Type B pancreatic cell (in vitro differentiated cells): ENCODE results near the gene ZBTB11. TPM values are rescaled to one million over a fixed set of nuclear protein-coding genes. Genes with fewer than 3 reads are reported as not detected.

Experiments used
- DNase-seq: peaks from one replicate; pipeline ENCODE4 v3.0.0; 2021; ENCODE audit warnings: mixed read lengths; ENCODE audit not compliant: unreplicated experiment; ENCODE audit errors: extremely low spot score
- H3K27ac Mint-ChIP-seq: 2 replicates; pipeline ENCODE4 v1.8.0; 2021; ENCODE audit warnings: mild to moderate bottlenecking, mixed read lengths
- H3K27me3 Mint-ChIP-seq: 2 replicates; pipeline ENCODE4 v1.8.0; 2021; ENCODE audit warnings: mixed read lengths
- H3K36me3 Mint-ChIP-seq: 2 replicates; pipeline ENCODE4 v1.8.0; 2021; ENCODE audit warnings: mixed read lengths
- H3K4me1 Mint-ChIP-seq: one replicate; pipeline ENCODE4 v1.8.0; 2021; ENCODE audit warnings: mixed read lengths; ENCODE audit not compliant: unreplicated experiment
- H3K4me3 Mint-ChIP-seq: 2 replicates; pipeline ENCODE4 v1.8.0; 2021; ENCODE audit warnings: mild to moderate bottlenecking, mixed read lengths
- H3K9me3 Mint-ChIP-seq: 2 replicates; pipeline ENCODE4 v1.8.0; 2021; ENCODE audit warnings: mixed read lengths
- total RNA-seq: library from RNA; stranded (reverse); gene quantifications from 2 replicates; pipeline ENCODE4 v1.2.1, GENCODE V29; 2021; ENCODE audit warnings: low replicate concordance
- TF ChIP-seq, protein P1 (sequence below): fragments of 200-600 bp; sonication (generic); conservative IDR thresholded peaks from 2 replicates; pipeline ENCODE4 v1.5.0; 2021; ENCODE audit warnings: antibody characterized with exemption, mild to moderate bottlenecking

The ZBTB11 gene
- total RNA-seq, 1 donor from 2014 or later, result 18.4 TPM

DNA sequence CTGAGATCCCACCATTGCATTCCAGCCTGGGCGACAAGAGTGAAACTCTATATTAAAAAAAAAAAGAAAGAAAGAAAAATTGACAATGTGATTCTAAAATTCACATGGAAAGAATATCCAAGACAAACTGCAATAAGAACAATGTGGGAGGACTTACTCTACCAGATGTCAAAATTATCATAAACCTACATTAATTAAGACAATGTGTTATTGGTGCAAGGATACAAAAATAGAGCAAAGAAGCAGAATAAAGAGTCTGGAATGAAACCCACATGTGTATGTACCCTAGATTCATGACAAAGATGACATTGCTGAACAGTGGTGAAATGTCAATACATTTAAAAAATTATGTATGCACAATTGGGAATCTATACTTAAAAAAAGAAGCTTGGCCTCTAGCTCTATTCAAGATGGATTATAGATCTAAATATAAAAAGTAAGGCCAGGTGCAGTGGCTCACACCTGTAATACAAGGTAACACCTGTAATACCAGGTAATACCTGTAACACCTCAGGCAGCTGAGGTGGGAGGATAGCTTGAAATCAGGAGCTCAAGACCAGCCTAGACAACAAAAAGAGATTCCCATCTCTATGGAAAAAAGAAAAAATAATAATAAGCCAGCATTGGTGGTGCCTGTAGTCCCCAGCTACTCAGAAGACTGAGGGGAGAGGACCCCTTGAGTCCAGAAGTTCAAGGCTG, 45.7 kb downstream of the ZBTB11 start:
- Mint-ChIP-seq H3K4me1 (no peaks in the 10 kb centered on the region), H3K9me3 (no peaks in the 10 kb centered on the region), H3K27ac (no peak overlapping the region), H3K27me3 (peaks cover 14% of the 10 kb centered on the region), H3K36me3 (no peaks in the 10 kb centered on the region), H3K4me3 (no peak overlapping the region)
- TF ChIP-seq, protein P1, sequence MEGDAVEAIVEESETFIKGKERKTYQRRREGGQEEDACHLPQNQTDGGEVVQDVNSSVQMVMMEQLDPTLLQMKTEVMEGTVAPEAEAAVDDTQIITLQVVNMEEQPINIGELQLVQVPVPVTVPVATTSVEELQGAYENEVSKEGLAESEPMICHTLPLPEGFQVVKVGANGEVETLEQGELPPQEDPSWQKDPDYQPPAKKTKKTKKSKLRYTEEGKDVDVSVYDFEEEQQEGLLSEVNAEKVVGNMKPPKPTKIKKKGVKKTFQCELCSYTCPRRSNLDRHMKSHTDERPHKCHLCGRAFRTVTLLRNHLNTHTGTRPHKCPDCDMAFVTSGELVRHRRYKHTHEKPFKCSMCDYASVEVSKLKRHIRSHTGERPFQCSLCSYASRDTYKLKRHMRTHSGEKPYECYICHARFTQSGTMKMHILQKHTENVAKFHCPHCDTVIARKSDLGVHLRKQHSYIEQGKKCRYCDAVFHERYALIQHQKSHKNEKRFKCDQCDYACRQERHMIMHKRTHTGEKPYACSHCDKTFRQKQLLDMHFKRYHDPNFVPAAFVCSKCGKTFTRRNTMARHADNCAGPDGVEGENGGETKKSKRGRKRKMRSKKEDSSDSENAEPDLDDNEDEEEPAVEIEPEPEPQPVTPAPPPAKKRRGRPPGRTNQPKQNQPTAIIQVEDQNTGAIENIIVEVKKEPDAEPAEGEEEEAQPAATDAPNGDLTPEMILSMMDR, result no peak
- no peak for DNase-seq

DNA sequence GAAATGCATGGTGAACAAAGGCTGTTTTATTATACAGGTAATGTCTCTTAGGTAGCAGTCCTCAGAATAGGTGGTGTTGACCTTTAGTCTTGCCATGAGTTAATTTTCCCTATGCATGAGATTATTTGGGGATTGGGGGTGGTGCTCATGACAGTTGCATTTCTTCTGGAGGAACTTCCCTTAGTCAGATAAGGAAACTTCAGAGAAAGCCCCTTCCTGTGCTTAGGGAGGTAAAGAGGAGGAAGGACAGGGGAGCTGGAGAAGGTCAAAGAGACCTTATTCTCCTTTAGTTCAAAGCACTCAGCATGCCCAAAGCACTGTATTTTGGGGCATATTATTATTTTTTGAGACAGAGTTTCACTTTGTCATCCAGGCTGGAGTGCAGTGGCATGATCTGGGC, 47.7 kb downstream of the ZBTB11 start:
- Mint-ChIP-seq H3K27me3 (peaks cover 6% of the 10 kb centered on the region), H3K4me1 (no peaks in the 10 kb centered on the region), H3K4me3 (no peak overlapping the region), H3K36me3 (no peaks in the 10 kb centered on the region), H3K27ac (no peak overlapping the region), H3K9me3 (no peaks in the 10 kb centered on the region)
- no peak for DNase-seq
- TF ChIP-seq, protein P1, result no peak

DNA sequence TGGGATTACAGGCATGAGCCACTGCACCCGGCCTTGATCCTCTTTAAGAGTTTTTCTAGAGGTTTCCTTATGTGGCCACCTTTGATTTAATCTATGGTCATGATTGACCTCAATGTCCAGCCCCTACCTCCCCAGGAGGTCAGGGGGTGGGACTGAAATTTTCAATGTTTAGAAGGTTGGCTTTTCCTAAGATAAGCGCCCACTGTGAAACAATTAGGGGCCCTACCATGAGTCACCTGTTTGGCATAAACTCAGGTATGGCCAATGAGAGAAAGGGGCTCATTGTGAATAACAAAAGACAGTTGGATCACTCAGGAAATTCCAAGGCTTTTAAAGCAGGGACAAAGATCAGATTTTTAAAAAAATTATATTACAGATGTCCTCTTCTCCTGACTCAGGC, 51.1 kb downstream of the ZBTB11 start:
- no peak overlapping the region for H3K27ac Mint-ChIP-seq
- DNase-seq, result no peak

DNA sequence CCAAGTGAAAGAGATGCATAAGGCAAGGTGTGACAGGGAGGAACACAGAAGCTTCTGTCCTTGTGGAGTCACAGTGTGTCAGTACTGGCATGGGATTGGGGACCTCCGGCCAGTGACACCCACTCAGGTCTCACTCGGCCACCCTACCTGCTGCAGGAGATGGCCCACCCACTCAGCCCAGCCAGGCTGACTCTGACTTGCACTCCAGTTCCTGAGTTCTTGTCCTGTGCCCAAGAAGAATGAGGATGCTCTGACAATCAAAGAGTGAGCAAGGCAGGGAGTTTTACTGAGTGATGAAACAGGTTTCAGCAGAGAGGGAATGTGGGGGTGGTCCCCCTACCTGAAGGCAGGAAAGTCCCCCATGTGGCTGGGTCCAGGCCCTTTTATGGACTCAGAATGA, 52.1 kb downstream of the ZBTB11 start:
- no peak for DNase-seq
- Mint-ChIP-seq H3K27ac (no peak overlapping the region), H3K27me3 (no peaks in the 10 kb centered on the region), H3K4me3 (no peak overlapping the region), H3K36me3 (no peaks in the 10 kb centered on the region), H3K4me1 (no peaks in the 10 kb centered on the region), H3K9me3 (no peaks in the 10 kb centered on the region)
- TF ChIP-seq, protein P1, result no peak

More for the DNA sequence above, 51.1 kb downstream of the ZBTB11 start:
- TF ChIP-seq, protein P1, result no peak
- Mint-ChIP-seq H3K9me3 (no peaks in the 10 kb centered on the region), H3K36me3 (no peaks in the 10 kb centered on the region), H3K4me1 (no peaks in the 10 kb centered on the region), H3K27me3 (no peaks in the 10 kb centered on the region), H3K4me3 (no peak overlapping the region)

DNA sequence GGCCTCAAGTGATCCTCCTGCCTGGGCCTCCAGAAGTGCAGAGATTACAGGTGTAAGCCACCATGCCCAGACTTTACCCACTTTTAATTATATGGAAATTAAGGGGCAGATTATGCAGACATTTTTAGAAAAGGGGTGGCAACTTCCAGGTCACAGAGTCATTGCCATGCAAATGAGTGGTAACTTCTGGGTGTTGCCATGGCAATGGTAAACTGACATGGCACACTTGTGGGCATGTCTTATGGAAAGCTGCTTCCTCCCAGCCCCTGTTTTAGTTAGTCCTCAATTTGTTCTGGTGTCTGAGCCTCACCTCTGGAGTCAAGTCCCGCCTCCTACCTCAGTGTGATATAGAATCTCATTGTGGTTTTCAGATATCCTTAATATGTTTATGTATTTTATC, 53.3 kb downstream of the ZBTB11 start:
- H3K27ac Mint-ChIP-seq, result no peak overlapping the region
- H3K27me3 Mint-ChIP-seq, result no peaks in the 10 kb centered on the region
- H3K36me3 Mint-ChIP-seq, result no peaks in the 10 kb centered on the region
- DNase-seq, result no peak
- TF ChIP-seq, protein P1, result no peak
- no peaks in the 10 kb centered on the region for H3K9me3 Mint-ChIP-seq
- no peaks in the 10 kb centered on the region for H3K4me1 Mint-ChIP-seq
- H3K4me3 Mint-ChIP-seq, result no peak overlapping the region
